EH (cell line): Measurements from ENCODE around the gene DEFB131A.
A peak's percentile ranks its signal among the peaks of the same experiment; 100 is the strongest.
"Not testable (repeated sequence)": the region's sequence is repeated elsewhere in the genome, so short reads cannot be mapped to it uniquely, and the experiment has no call there.

Experiments
- DNase-seq: peaks from one replicate; pipeline ENCODE4 v3.0.0-alpha.2; 2015; ENCODE audit warnings: low read depth

Gene DEFB131A

DNA sequence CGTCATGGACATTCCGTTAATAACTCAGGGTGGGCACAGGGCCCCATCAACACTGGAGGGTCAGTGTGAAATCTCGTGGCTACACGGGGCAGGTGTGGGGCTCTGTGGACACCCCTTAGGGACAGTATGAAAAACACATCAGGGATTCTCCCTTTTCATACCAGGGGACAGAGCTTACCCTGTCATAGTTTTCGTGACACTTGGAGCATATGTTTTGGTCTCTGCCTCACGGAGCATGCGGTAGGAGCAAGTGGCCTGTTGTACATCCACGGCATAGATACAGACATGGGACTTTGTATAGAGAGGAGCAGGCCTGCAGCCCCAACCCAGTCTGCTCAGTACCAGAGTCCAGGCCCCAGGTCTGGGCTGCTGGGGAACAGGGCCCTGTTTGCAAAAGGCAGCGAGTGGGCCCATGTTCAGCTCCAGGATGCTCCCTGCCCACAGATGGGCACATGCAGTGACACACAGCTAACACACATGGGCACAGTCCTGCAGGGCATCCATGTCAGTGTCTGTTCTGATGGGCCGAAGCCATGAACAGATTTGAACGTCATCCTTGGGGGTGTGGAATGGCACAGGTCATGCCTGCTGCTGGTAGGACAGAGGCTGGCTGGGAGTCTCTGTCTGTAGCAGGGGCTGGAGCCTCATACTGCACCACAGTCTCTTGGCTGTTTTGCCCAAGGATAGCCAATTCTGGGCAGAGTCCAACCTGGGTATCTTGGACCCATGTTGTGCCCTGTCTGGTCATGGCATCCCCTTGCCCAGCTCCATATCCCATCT is 50.2 kb downstream of the DEFB131A start:
- DNase-seq, result not testable (repeated sequence)

DNA sequence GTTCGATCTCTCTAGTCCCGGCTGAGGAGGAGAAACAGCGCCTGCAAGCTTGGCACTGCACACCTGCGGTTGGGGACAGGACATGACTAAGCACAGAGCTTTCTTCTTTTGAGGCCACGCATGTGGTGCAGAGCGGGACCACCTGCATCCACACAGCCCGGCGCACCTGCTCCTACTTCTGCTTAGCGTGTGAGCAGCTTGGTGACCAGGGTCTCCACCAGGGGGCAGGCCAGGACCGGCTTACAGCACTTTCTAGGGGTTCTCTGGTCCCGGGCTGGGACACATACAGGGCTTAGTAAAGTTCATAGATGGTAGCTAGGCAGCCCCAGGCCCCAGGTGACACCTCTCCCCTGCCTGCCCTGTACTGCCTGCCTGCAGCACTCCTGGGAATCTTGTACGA is 51.2 kb downstream of the DEFB131A start:
- peak; percentile 22 for DNase-seq

DNA sequence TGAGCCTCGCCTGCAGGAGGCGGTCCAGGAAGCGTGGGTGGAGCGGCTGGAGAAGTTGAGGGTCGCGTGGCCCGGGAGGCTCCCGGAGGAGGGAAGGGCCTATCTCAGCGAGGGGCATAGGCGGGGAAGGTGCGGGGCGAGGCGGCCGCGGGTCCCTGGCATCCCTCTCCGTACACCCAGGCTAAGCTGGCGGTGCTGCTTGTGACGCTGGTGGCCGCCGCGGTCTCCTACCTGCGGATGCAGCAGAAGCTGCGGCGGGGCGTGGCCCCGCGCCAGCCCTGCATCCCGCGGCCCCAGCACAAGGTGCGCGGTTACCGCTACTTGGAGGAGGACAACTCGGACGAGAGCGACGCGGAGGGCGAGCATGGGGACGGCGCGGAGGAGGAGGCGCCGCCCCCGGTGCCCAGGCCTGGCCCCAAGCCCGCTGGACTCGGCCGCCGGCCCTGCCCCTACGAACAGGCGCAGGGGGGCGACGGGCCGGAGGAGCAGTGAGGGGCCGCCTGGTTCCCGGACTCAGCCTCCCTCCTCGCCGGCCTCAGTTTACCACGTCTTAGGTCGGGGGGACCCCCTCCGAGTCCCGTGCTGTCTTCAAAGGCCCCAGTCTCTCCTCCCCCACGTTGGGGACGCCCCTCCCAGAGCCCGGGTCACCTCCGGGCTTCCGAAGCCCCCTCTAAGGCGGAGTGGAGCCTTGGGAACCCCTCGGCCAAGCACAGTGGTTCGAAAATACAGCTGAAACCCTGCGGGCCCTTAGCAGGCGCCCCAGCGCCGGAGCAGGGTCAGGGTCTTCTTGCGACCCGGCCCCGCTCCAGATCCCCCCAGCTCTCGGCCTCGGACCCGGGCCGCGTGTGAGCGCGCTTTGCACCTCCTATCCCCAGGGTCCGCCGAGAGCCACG is 53.6 kb downstream of the DEFB131A start:
- DNase-seq, result not testable (repeated sequence)

DNA sequence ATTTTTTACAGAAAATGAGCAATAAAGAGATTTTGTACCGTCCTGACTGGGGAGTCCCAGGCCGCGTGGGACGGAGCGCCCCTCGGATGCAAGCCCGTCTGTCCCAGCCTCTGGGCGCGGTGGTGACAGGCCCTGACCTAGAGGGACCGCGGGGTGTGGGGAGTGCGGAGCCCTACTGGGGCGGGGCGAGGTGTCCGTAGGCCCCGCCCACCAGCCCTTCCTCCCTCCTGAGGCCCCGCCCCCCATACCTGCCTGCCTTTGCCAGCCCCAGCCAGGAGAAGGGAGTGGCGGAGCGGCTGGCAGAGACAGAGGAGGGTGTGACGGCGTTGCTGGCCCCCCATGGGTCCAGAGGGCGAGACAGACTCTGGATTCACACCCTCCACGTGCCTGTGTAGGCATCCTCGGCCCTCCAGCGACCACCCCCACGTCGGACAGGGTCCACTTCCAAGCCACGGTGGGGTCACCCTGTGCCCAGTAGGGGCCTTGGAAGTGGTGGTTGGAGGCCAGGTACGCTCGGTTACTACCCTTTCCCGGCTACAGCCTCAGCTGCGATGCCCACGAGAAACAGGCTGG is 54.3 kb downstream of the DEFB131A start:
- not testable (repeated sequence) for DNase-seq

DNA sequence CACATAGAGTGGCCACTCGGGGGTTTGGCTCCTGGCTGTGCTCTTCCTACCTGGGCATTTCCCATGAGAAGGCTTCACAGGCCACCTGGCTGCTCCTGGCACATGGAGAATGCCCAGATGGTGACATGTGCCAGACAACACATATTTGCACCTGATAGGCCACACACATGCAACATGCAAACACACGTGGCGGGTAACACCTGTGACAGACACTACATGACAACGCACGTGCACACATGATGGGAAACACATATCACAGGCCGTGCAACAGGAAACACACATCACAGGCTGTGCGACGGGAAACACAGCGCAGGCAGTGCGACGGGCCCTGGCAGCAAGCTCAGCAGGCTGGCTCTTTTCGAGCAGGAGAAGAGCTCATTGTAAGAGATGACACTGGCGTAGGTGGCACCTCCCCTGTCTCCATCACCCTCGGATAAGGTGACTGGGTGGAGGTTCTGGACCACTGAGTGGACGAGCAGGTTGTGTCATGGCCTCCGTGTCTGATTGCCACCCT is 55.8 kb downstream of the DEFB131A start:
- not testable (repeated sequence) for DNase-seq
